ENCODE data around the gene DMRTC2. TPM values are rescaled to one million over a fixed set of nuclear protein-coding genes. Genes with fewer than 3 reads are reported as not detected.

The DMRTC2 gene
- total and polyA plus RNA-seq, 2 of the 13 experiments (the other 11 are each of a cell fraction or from before 2014, with no cell fraction given) = not detected

DNA sequence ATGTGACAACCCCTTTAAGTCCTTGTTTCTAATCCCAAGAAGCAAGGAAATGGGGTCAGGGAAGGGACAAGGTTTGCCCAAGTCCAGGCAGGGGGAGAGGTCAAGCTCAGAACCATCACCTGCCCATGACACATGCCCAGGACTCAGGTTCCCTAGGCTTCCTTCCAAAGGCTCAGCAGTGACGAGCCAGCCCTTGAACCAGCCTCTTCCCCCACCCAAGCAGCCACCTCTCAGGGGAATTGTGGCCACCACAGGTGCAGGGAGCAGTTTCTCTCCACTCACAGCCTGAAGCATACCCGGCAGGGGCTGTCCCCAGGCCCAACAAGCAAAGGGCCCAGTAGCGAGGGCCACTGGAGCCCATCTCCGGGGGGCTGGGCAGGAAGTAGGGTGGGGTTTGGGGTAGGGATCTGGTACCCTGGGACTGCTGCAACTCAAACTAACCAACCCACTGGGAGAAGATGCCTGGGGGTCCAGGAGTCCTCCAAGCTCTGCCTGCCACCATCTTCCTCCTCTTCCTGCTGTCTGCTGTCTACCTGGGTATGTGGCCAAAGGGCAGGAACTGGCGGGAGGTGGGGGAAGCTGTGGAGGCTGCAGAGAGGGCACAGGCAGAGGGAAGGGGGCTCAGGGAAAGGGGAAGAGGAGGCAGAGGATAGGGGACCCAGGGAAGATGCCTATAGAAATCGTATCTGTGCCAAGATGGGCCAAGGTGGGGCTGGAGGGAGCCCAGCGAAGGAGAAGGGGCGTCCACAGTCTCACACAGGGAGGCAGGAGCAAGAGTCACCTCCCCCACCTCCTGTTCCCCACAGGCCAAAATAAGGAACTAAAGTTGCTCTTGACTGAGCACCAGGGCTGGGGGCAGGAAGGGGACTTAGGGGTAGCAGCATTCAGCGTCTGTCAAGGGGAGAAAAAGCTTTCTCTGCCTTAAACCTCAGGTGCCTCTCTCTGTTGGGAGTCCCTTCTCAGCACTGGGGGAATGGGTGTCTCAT lies 32.3 kb downstream of the DMRTC2 start, which contains the start of gene CD79A:
Gene CD79A, plus strand, starts transcription at position 433 of the 986 bp plus-strand sequence. Its CDS starts 26 bp downstream, at position 459.
- ATAC-seq (no peak), FAIRE-seq (no peak), DNase-seq (ENCODE audit: low spot score) (no peak)
- no peak within 1 kb of the TSS for H3K9ac ChIP-seq (ENCODE audit: insufficient read depth, low read depth, low read length)
- H3K4me2 ChIP-seq (ENCODE audit: low read depth, low read length) = peak within 1 kb of the TSS; percentile 3; the same call in 1 of the 2 replicates
- TF ChIP-seq RARA (CRISPR knock-in tag; IDR thresholded peaks at IDR 0.05) = 0 out of 2 replicates have a peak, but pooled peaks have one; percentile 28
- TF ChIP-seq NR2C2 (CRISPR knock-in tag; IDR thresholded peaks at IDR 0.05; ENCODE audit: borderline replicate concordance) = no peak
- ChIA-PET POLR2A (no interaction called here), CTCF (ENCODE audit: low intra/inter-chr PET ratio, low total read pairs) (interaction anchor here (0.9 kb wide), 1 partner anchor 58 kb away, joined by 3 read pairs; no protein-coding TSS in a partner anchor)
- H2AFZ ChIP-seq (ENCODE audit: low read length) = no peak within 1 kb of the TSS
- H3K9me3 ChIP-seq (ENCODE audit: low read length) = no peaks in the 10 kb centered on the region
- H3K36me3 ChIP-seq (replicated peaks in 1 of 2; ENCODE audit: control insufficient read depth in 1 of 2, insufficient read depth in 2 of 2, low read length in 2 of 2) = no peaks in the 10 kb centered on the region
- H3K79me2 ChIP-seq (ENCODE audit: insufficient read depth, low read length) = no peaks in the 10 kb centered on the region
- no peak within 1 kb of the TSS for H3K27ac ChIP-seq (ENCODE audit: extremely low read length, insufficient read depth, low read length)
- no TSS peak for BruUV-seq (replicated peaks)
- H3K4me1 ChIP-seq (ENCODE audit: insufficient read depth, low read length) = peaks cover 30% of the 10 kb centered on the region
- in situ Hi-C loops (cut with HindIII; ENCODE audit: extremely low pct_ligation_motif_present, low pct_unique_long_range_greater_than_20kb) = no loop called here
- WGBS (ENCODE audit: low lambda C conversion rate) = 33% methylated on average over 6 of the region's 9 CpGs
- H3K4me3 ChIP-seq (replicated peaks in 1 of 3; ENCODE audit: insufficient read depth in 1 of 3, low read depth in 2 of 3, low read length in 3 of 3) = no peak within 1 kb of the TSS
- intact Hi-C loops (cut with micrococcal nuclease; ENCODE audit: unreplicated experiment) = no loop called here
- H4K20me1 ChIP-seq (ENCODE audit: insufficient read depth, low read length) = peaks cover 13% of the 10 kb centered on the region
- H3K27me3 ChIP-seq (ENCODE audit: control insufficient read depth in 1 of 2, insufficient read depth in 2 of 2, low read length in 2 of 2) = peaks cover 1 to 6% of the 10 kb centered on the region in 2 experiments; a peak in 3 of 5 replicates

DNA sequence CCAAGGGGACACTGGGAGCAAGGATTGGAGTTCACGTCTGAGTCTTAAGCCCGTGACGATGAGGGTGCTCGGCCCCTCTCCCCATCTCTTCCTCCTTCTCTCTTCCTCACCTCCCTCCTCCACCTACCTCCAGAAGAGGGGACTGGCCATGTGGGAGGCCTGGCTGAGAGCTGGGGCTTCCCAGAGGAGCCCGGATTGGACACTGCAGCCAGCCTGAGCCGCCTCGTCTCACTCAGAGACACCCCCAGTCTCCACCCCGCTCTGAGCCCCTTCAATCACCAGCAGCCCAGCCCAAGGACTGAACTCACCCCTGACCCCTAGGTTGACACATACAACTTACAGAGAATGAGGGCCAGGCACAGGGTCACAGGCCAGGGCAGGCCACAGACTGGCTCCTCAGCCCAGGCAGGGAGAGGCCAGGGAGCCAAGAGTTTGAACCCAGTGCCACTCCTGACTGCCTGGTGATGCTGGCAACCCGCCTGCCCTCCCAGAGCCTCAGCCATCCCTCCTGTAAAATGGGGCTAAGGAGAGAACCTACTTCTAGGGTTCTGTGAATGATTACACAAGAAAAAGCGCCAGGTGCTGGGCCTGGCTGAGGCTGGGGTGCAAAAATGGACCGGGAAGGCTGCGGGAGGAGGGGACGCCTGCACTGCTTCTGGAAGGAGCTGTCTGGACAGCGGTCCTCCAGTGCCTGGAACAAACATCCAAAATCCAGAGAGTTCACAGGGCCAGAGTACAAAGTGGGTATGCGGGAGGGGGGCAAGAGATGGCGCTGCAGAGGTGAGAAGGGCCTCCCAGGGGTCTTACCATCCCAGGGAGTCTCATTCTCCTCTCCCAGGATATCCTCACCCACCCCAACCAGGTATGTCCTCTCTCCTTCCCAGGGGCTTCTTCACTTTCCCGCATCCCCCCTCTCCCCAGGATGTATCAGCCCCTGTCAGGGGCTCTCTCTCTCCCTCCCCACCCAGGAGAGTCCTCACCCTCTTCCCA lies 33.4 kb downstream of the DMRTC2 start:
- ChIA-PET CTCF (ENCODE audit: low intra/inter-chr PET ratio, low total read pairs) (no interaction called here), POLR2A (no interaction called here)
- peaks cover 2% of the 10 kb centered on the region; the same call in 1 of the 2 replicates for H4K20me1 ChIP-seq (ENCODE audit: insufficient read depth, low read length)
- peak; percentile 80 for TF ChIP-seq ZNF629 (CRISPR knock-in tag; conservative IDR thresholded peaks at IDR 0.05)
- TF ChIP-seq NONO (IDR thresholded peaks at IDR 0.05) = no peak
- TF ChIP-seq NONO (CRISPR knock-in tag; conservative IDR thresholded peaks at IDR 0.05) = no peak
- TF ChIP-seq, protein P1, sequence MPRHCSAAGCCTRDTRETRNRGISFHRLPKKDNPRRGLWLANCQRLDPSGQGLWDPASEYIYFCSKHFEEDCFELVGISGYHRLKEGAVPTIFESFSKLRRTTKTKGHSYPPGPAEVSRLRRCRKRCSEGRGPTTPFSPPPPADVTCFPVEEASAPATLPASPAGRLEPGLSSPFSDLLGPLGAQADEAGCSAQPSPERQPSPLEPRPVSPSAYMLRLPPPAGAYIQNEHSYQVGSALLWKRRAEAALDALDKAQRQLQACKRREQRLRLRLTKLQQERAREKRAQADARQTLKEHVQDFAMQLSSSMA (CRISPR knock-in tag; IDR thresholded peaks at IDR 0.05) = no peak
- no peak for TF ChIP-seq BCL6 (CRISPR knock-in tag; IDR thresholded peaks at IDR 0.05)
- TF ChIP-seq ZMYM3 (CRISPR knock-in tag; IDR thresholded peaks at IDR 0.05) = 0 out of 2 replicates have a peak, but pooled peaks have one; percentile 14
- WGBS (ENCODE audit: low lambda C conversion rate) = 27% methylated on average over 14 of the region's 17 CpGs
- intact Hi-C loops (cut with micrococcal nuclease; ENCODE audit: unreplicated experiment) = no loop called here
- FAIRE-seq (no peak), ATAC-seq (no peak), DNase-seq (ENCODE audit: low spot score) (no peak)
- H3K27ac ChIP-seq (ENCODE audit: extremely low read length, insufficient read depth, low read length) = no peak overlapping the region
- H3K4me3 ChIP-seq (replicated peaks in 1 of 3; ENCODE audit: insufficient read depth in 1 of 3, low read depth in 2 of 3, low read length in 3 of 3) = no peak overlapping the region
- H2AFZ ChIP-seq (ENCODE audit: low read length) = no peak overlapping the region
- H3K27me3 ChIP-seq (ENCODE audit: control insufficient read depth in 1 of 2, insufficient read depth in 2 of 2, low read length in 2 of 2) = peaks cover 1 to 6% of the 10 kb centered on the region in 2 experiments; a peak in 3 of 5 replicates
- no peak overlapping the region for H3K4me2 ChIP-seq (ENCODE audit: low read depth, low read length)
- no peaks in the 10 kb centered on the region for H3K36me3 ChIP-seq (replicated peaks in 1 of 2; ENCODE audit: control insufficient read depth in 1 of 2, insufficient read depth in 2 of 2, low read length in 2 of 2)
- H3K9ac ChIP-seq (ENCODE audit: insufficient read depth, low read depth, low read length) = no peak overlapping the region
- no TSS peak for BruUV-seq (replicated peaks)
- H3K9me3 ChIP-seq (ENCODE audit: low read length) = no peaks in the 10 kb centered on the region
- in situ Hi-C loops (cut with HindIII; ENCODE audit: extremely low pct_ligation_motif_present, low pct_unique_long_range_greater_than_20kb) = no loop called here
- no peaks in the 10 kb centered on the region for H3K79me2 ChIP-seq (ENCODE audit: insufficient read depth, low read length)
- peaks cover 35% of the 10 kb centered on the region for H3K4me1 ChIP-seq (ENCODE audit: insufficient read depth, low read length)
